Ecto neural progenitor cell (in vitro differentiated cells): ENCODE results near the gene FLRT1.

ENCODE experiments used
- DNase-seq: peaks from one replicate; pipeline ENCODE4 v3.0.0-alpha.2; 2018; ENCODE audit warnings: low spot score

FLRT1 gene

GRCh38 chr11:64065712-64066111 is 30.0 kb downstream of the FLRT1 start:
- no peak for DNase-seq

- DNase-seq: no peak
Measured at GRCh38 chr11:64067230-64067993, 31.7 kb downstream of the FLRT1 start.

GRCh38 chr11:64068705-64069400 is 33.1 kb downstream of the FLRT1 start:
- DNase-seq: no peak

- DNase-seq: no peak
Measured at GRCh38 chr11:64069401-64070313, 33.9 kb downstream of the FLRT1 start.

DNA sequence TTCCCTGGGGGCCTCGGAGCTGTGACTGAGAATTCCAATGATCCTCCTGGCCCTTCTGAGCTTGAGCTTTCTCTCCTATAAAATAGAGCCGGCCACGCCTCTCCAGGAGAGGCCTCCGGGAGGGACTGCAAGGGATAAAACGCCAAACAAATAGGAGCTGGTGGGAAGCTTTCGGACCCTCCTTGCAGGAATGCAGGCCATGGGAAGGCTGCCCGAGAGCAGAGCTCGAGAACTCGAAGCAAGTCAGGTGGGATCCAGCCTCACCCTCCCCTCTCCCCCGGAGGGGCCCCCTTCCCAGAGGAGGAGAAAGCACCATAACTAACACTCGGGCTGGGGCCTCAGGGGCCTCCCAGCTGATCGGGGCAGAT is 34.6 kb downstream of the FLRT1 start:
- peak; percentile 71 for DNase-seq

GRCh38 chr11:64071849-64072248 is 36.1 kb downstream of the FLRT1 start:
- DNase-seq: no peak

- DNase-seq: no peak
Measured at GRCh38 chr11:64072403-64072802, 36.7 kb downstream of the FLRT1 start.

GRCh38 chr11:64072871-64073270 is 37.1 kb downstream of the FLRT1 start:
- DNase-seq: no peak

GRCh38 chr11:64073542-64073941 is 37.8 kb downstream of the FLRT1 start:
- DNase-seq: no peak

GRCh38 chr11:64074239-64074638 is 38.5 kb downstream of the FLRT1 start:
- DNase-seq: no peak

- DNase-seq: no peak
Measured at GRCh38 chr11:64076758-64077157, 41.0 kb downstream of the FLRT1 start.

DNA sequence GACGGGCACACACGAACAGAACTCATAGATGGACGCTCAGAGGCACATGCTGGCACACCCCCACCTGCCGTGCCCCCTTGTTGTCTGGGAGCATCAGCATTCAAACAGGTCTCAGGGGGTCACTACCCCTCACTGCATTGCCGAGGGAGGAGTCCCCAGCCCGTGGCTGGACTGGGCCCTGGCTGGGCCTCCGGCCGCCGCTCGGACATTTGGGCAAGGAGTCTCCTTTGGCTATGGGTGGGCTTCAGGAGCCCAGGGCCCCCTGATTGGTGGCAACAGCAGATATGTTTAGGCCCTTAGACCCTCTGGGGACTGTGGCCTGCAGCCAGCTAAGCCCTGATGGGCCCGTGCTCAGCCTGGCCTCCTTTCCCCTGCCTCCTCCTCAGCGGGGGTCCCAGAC is 41.9 kb downstream of the FLRT1 start:
- DNase-seq: no peak

GRCh38 chr11:64078284-64078683 is 42.6 kb downstream of the FLRT1 start:
- DNase-seq: no peak

- DNase-seq: no peak
Measured at GRCh38 chr11:64078905-64079304, 43.2 kb downstream of the FLRT1 start.

DNA sequence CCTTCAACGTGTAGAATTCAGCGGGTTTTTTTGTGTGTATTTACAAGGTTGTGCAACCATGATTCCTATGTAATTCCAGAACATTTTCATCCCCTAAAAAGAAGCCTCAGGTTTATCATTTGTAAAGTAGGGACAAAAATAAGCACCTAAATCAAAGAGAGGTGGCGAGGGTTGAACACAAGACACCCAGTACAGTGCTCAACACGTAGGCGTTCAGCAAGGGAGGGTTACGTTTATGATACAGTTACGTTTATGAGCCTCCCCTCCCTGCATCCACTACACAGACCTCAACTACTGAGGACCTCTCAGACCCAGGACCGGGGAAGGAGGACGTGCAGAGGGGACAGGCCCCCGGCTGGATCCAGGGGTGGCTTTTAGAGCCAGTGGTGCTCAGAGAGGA is 44.7 kb downstream of the FLRT1 start:
- DNase-seq: no peak

DNA sequence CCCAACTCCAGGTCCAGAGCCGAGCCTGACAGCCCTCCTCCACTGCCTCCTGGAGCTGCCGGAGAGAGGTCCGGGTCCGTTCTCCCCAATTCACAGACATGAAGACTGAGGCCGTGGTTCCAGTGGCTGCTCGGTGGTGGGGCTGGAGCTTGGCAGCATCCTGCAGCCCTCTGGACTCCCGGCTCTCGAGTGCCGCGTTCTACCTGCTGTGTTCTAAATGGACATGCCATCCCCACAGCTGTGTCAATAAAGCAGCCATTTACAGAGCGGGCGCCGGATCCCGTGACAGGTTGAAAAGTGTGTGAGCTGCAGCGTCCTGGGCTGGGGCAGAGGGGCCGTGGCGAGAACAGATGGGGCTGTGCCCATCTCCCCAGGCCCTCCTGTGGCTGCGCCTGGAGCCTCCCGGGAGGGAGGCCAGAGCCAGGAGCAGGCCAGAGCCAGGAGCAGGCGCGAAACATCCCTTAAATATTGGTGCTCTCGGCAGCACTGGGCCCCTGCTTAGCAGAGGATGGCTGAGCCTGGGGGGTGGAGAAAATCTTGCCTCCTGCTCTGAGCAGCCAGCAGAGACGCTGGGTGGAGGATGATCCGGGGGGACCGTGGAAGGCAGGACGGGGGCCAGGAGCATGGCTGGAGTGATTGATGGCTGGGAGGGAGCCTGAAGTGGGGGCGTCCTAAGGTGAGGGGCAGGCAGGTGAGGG is 46.2 kb downstream of the FLRT1 start:
- DNase-seq: no peak

GRCh38 chr11:64083398-64084080 is 47.8 kb downstream of the FLRT1 start:
- no peak for DNase-seq

- no peak for DNase-seq
Measured at GRCh38 chr11:64084146-64084950, 48.6 kb downstream of the FLRT1 start.

DNA sequence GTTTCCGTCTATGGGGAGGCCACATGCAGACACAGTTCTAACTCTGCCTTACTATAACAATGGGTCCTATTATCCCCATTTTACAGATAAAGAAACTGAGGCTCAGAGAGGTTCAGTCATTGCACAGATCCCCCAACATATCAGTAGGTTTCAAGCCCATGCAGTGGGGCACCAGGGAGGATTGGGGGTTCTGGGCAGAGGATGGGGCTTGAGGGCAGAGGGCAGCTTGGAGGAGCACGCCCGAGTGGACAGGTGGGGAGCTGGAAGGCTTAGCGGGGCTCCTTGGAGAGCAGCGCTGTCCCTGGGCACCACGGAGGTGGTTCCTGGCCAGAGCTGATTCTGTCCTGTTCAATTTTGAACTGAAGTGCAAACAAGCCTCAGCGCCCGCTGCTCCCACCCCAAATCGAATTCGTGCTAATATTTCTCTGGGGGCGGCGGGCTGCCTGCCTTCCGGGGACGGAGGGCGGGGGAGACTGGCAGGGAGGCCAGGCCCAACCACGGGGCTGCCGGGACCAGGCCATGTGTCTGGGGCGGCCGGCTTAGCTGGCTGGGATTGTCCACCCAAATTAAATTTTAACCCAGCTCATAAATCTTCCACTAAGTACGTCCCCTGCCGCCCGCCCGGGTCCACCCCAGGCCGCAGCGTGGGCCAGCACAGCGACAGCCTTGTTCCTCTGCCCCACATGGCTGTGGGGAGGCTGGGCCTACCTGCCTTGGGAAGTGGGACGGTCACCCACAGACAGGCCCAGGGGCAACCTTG is 49.4 kb downstream of the FLRT1 start:
- no peak for DNase-seq
